HCT116 (cell line): ENCODE data around the gene SNRNP25.

Source experiments
- JUND ChIP-seq: IDR thresholded peaks from 2 replicates; pipeline ENCODE4 v1.6.1; 2012
- POLR2A ChIP-seq: IDR thresholded peaks from 2 replicates; pipeline ENCODE4 v1.7.0; 2011; ENCODE audit warnings: borderline replicate concordance; ENCODE audit not compliant: insufficient read depth, insufficient read length; ENCODE audit errors: extremely low read depth
- POLR2AphosphoS5 ChIP-seq: IDR thresholded peaks from 2 replicates; pipeline ENCODE4 v1.6.1; 2011; ENCODE audit warnings: mild to moderate bottlenecking, low read depth, low read length, moderate library complexity
- SRF ChIP-seq: IDR thresholded peaks from 2 replicates; pipeline ENCODE4 v1.6.1; 2012; ENCODE audit warnings: low read depth
- TF ChIP-seq, protein P1 (sequence below), 3 experiments: fragments of 200-600 bp in 1 of 3; sonication (generic) in 1 of 3; IDR thresholded peaks in 2 of 3; conservative IDR thresholded peaks in 1 of 3; 2 replicates each; pipeline ENCODE4 v1.5.1; 2012 to 2017; ENCODE audit warnings: low read depth in 2 of 3, low read length in 2 of 3, antibody characterized with exemption in 1 of 3, borderline replicate concordance in 1 of 3, control low read depth in 1 of 3, mild to moderate bottlenecking in 1 of 3, mixed read lengths in 1 of 3, mixed run types in 1 of 3, moderate library complexity in 1 of 3; ENCODE audit not compliant: insufficient read depth in 1 of 3

GRCh38 chr16:77807-78443, 24.3 kb downstream of the SNRNP25 start, which contains the start of gene MPG:
- TF ChIP-seq, protein P1, sequence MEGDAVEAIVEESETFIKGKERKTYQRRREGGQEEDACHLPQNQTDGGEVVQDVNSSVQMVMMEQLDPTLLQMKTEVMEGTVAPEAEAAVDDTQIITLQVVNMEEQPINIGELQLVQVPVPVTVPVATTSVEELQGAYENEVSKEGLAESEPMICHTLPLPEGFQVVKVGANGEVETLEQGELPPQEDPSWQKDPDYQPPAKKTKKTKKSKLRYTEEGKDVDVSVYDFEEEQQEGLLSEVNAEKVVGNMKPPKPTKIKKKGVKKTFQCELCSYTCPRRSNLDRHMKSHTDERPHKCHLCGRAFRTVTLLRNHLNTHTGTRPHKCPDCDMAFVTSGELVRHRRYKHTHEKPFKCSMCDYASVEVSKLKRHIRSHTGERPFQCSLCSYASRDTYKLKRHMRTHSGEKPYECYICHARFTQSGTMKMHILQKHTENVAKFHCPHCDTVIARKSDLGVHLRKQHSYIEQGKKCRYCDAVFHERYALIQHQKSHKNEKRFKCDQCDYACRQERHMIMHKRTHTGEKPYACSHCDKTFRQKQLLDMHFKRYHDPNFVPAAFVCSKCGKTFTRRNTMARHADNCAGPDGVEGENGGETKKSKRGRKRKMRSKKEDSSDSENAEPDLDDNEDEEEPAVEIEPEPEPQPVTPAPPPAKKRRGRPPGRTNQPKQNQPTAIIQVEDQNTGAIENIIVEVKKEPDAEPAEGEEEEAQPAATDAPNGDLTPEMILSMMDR (IDR thresholded peaks at IDR 0.05 in 2 of 3, conservative IDR thresholded peaks at IDR 0.05 in 1 of 3; ENCODE audit: borderline replicate concordance in 1 of 3, insufficient read depth in 1 of 3, low read depth in 2 of 3, low read length in 2 of 3), result no peak
- TF ChIP-seq SRF (no peak), POLR2AphosphoS5 (peak; percentile 71), POLR2A (no peak), JUND (no peak)
